ENCODE results near the gene BRMS1L.

- no peak for TF ChIP-seq CTCF (IDR thresholded peaks at IDR 0.05)
- TF ChIP-seq POLR2AphosphoS5 (IDR thresholded peaks at IDR 0.05) = no peak
- no peak for TF ChIP-seq POLR2A (IDR thresholded peaks at IDR 0.05)
Observed at GRCh38 chr14:35911097-35911496, 85.0 kb downstream of the BRMS1L start.

Measured in prostate gland (tissue), 2 donors.